IMR-90 (cell line): ENCODE measurements around the gene TMEM101. TPM values are rescaled to one million over a fixed set of nuclear protein-coding genes. Genes with fewer than 3 reads are reported as not detected.

Experiments
- ATAC-seq: fragments of 200-7000 bp; cut with Tn5 transposase; 2 replicates; pipeline ENCODE4 v1.9.1; 2020; ENCODE audit warnings: low read depth, mild to moderate bottlenecking, moderate library complexity
- BruUV-seq: library from RNA; stranded (reverse); fragments of 400-500 nt; replicated peaks from 2 replicates; lab custom pipeline; 2021; lab: Mats Ljungman, UMichigan
- CTCF ChIA-PET: fragments of 300-600 bp; formaldehyde crosslinking; extraction: SDS; loops from one replicate; lab custom pipeline; 2021; ENCODE audit warnings: antibody characterized with exemption; lab: Yijun Ruan, JAX
- POLR2A ChIA-PET: fragments of 300-600 bp; sonication (Branson Sonifier 250); formaldehyde crosslinking; loops from one replicate; lab custom pipeline; 2022; ENCODE audit warnings: antibody characterized with exemption; ENCODE audit not compliant: unreplicated experiment; lab: Charles Lee
- DNase-seq: peaks from one replicate; pipeline ENCODE4 v3.0.0; 2013
- H2AFZ ChIP-seq: replicated peaks from 2 replicates; pipeline ENCODE3; 2013; ENCODE audit warnings: low read length, mild to moderate bottlenecking; ENCODE audit not compliant: poor library complexity
- H2AK5ac ChIP-seq: 2 replicates; pipeline ENCODE4 v1.6.1; 2013; ENCODE audit warnings: low read depth, low read length, inconsistent platforms
- H2AK9ac ChIP-seq: replicated peaks from 2 replicates; pipeline ENCODE3; 2013; ENCODE audit warnings: mild to moderate bottlenecking, low read depth, low read length, moderate library complexity; ENCODE audit not compliant: poor library complexity
- H2BK120ac ChIP-seq: 2 replicates; pipeline ENCODE4 v1.6.1; 2013; ENCODE audit warnings: low read depth, low read length, inconsistent platforms
- H2BK15ac ChIP-seq: 3 replicates; pipeline ENCODE4 v1.6.1; 2013; ENCODE audit warnings: low read depth, low read length, inconsistent platforms
- H2BK20ac ChIP-seq: 2 replicates; pipeline ENCODE4 v1.6.1; 2013; ENCODE audit warnings: low read depth, mild to moderate bottlenecking, inconsistent platforms, low read length, moderate library complexity
- H2BK5ac ChIP-seq: 2 replicates; pipeline ENCODE4 v1.6.1; 2013; ENCODE audit warnings: mild to moderate bottlenecking, low read depth, low read length, inconsistent platforms; ENCODE audit not compliant: poor library complexity, severe bottlenecking
- H3K14ac ChIP-seq: replicated peaks from 2 replicates; pipeline ENCODE4 v1.6.1; 2013; ENCODE audit warnings: low read depth, low read length, inconsistent platforms
- H3K18ac ChIP-seq: 2 replicates; pipeline ENCODE4 v1.6.1; 2013; ENCODE audit warnings: low read depth, low read length, control low read depth
- H3K23ac ChIP-seq: 2 replicates; pipeline ENCODE4 v1.6.1; 2013; ENCODE audit warnings: low read depth, low read length, inconsistent platforms
- H3K27ac ChIP-seq: 2 replicates; pipeline ENCODE4 v1.5.1; 2013; ENCODE audit warnings: mild to moderate bottlenecking, control low read depth, low read length; ENCODE audit not compliant: insufficient read depth
- H3K27me3 ChIP-seq: 2 replicates; pipeline ENCODE4 v1.6.1; 2013; ENCODE audit warnings: low read length; ENCODE audit not compliant: control insufficient read depth, insufficient read depth
- H3K36me3 ChIP-seq: 2 replicates; pipeline ENCODE4 v1.6.1; 2013; ENCODE audit warnings: low read length, mixed read lengths; ENCODE audit not compliant: control insufficient read depth, insufficient read depth
- H3K4ac ChIP-seq: 2 replicates; pipeline ENCODE4 v1.6.1; 2013; ENCODE audit warnings: low read depth, low read length, inconsistent platforms
- H3K4me1 ChIP-seq: 2 replicates; pipeline ENCODE4 v1.6.1; 2013; ENCODE audit warnings: low read length, mixed read lengths; ENCODE audit not compliant: control insufficient read depth, insufficient read depth
- H3K4me2 ChIP-seq: 2 replicates; pipeline ENCODE4 v1.6.1; 2013; ENCODE audit warnings: low read depth, mild to moderate bottlenecking, control low read depth, low read length, moderate library complexity
- H3K4me3 ChIP-seq: 2 replicates; pipeline ENCODE4 v1.5.1; 2013; ENCODE audit warnings: low read depth, mild to moderate bottlenecking, control low read depth, low read length, moderate library complexity; ENCODE audit not compliant: insufficient read depth
- H3K56ac ChIP-seq: 2 replicates; pipeline ENCODE4 v1.6.1; 2013; ENCODE audit warnings: low read length, inconsistent platforms; ENCODE audit not compliant: insufficient read depth; ENCODE audit errors: extremely low read depth
- H3K79me1 ChIP-seq, 2 experiments: 2 replicates each; pipeline ENCODE4 v1.6.1; 2013; ENCODE audit warnings: low read length in 2 of 2, inconsistent platforms in 1 of 2, low read depth in 1 of 2
- H3K9ac ChIP-seq: 2 replicates; pipeline ENCODE4 v1.6.1; 2013; ENCODE audit warnings: low read depth, low read length, control low read depth
- H3K9me1 ChIP-seq: 2 replicates; pipeline ENCODE4 v1.6.1; 2013; ENCODE audit warnings: low read length, inconsistent platforms; ENCODE audit not compliant: insufficient read depth
- H3K9me3 ChIP-seq: 2 replicates; pipeline ENCODE4 v1.6.1; 2013; ENCODE audit warnings: low read length; ENCODE audit not compliant: control insufficient read depth, insufficient read depth
- H4K20me1 ChIP-seq: 2 replicates; pipeline ENCODE4 v1.6.1; 2013; ENCODE audit warnings: low read length, inconsistent platforms; ENCODE audit not compliant: insufficient read depth
- H4K5ac ChIP-seq: 2 replicates; pipeline ENCODE4 v1.6.1; 2013; ENCODE audit warnings: mild to moderate bottlenecking, low read depth, low read length, control low read depth
- H4K8ac ChIP-seq, 2 experiments: 2 replicates each; pipeline ENCODE4 v1.6.1; 2013; ENCODE audit warnings: low read depth in 2 of 2, low read length in 2 of 2, control low read depth in 1 of 2, inconsistent platforms in 1 of 2
- H4K91ac ChIP-seq: 2 replicates; pipeline ENCODE4 v1.6.1; 2013; ENCODE audit warnings: low read depth, low read length, inconsistent platforms; ENCODE audit not compliant: insufficient read depth
- CEBPB ChIP-seq: IDR thresholded peaks from 2 replicates; pipeline ENCODE4 v1.6.1; 2012; ENCODE audit warnings: low read depth, low read length, improper control_type of control experiment
- CHD1 ChIP-seq: IDR thresholded peaks from 2 replicates; pipeline ENCODE4 v1.6.1; 2012; ENCODE audit warnings: low read depth, low read length, improper control_type of control experiment
- MXI1 ChIP-seq: IDR thresholded peaks from 2 replicates; pipeline ENCODE4 v1.6.1; 2012; ENCODE audit warnings: low read depth, mild to moderate bottlenecking, low read length, moderate library complexity, borderline replicate concordance
- RCOR1 ChIP-seq: IDR thresholded peaks from 2 replicates; pipeline ENCODE4 v1.6.1; 2012; ENCODE audit warnings: mild to moderate bottlenecking, low read length, improper control_type of control experiment; ENCODE audit not compliant: insufficient replicate concordance
- WGBS, 2 experiments: methylation state at CpG; one replicate each; pipeline versions ENCODE4 v1.1.5 to v1.1.7; 2013; ENCODE audit warnings: missing lambda C conversion rate in 2 of 2; ENCODE audit not compliant: insufficient read length in 1 of 2; ENCODE audit errors: extremely low coverage in 2 of 2; 5-methylcytosine and 5-hydroxymethylcytosine counted together
- dilution Hi-C: fragments of 300-500 bp; cut with HindIII; formaldehyde crosslinking; loops from one replicate; pipeline ENCODE4 v1.14.3; 2018; ENCODE audit warnings: low sequenced_read_pairs; ENCODE audit not compliant: unreplicated experiment
- in situ Hi-C: fragments of 300-500 bp; cut with MboI; formaldehyde crosslinking; loops from 3 replicates; pipeline ENCODE4 v1.14.3; 2019; ENCODE audit warnings: low sequenced_read_pairs, inconsistent platforms, mixed read lengths
- intact Hi-C: fragments of 100-400 bp; cut with micrococcal nuclease; formaldehyde crosslinking; loops from 2 replicates; pipeline ENCODE4 v1.10.0; 2022
- polyA plus RNA-seq, 3 experiments: library from polyadenylated mRNA; depleted of rRNA; stranded (reverse); fragments of >200 nt; gene quantifications; 2 replicates each; pipeline ENCODE4 v1.2.3, GENCODE V29; 2012; ENCODE audit warnings: low replicate concordance in 1 of 3
- total RNA-seq: library from RNA; depleted of rRNA; stranded (reverse); fragments of >200 nt; gene quantifications from 2 replicates; pipeline ENCODE4 v1.2.3, GENCODE V29; 2012
- TF ChIP-seq, protein P1 (sequence below): fragments of 150-350 bp; IDR thresholded peaks from 2 replicates; pipeline ENCODE4 v1.6.1; 2017; ENCODE audit warnings: mild to moderate bottlenecking, antibody characterized with exemption, low read length, low read depth

The TMEM101 gene
- total and polyA plus RNA-seq, 2 of the 4 experiments (the other 2 are of a cell fraction): 30.7 to 36.6 TPM

DNA sequence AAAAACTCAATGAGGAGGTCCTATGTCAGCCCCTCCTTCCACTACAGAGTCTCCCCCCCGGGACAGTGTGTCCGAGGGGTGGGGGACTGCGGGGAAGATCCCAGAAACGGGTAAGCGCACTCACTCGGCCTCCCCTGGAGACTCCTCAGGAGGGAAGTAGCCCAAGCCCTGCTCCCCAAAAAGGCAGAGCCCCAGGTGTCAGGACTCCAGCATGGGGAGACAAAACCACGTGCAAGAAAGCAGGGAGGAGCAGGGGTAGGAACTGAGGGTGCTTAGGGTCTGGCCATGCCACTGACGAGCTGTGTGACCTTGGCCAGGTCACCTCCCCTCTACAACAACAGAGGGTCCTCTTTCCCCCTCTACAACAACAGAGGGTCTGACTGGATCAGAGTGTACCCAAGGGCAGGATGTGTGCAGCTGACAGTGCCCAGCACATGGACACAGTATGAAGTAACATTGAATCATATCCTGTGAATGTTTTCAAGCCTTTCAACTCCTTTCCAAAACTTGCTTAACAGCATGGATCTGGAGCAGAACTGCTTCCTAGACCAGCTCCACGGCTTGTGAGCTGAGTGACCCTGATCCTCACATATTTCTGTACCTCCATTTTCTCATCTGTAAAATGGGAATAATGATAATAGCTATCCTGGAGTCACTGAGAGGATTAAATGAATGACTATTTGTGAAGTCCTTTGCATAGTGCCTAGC lies 12.5 kb downstream of the TMEM101 start:
- H2BK15ac ChIP-seq: 0 out of 3 replicates have a peak overlapping the region, but pooled peaks have one; percentile 63
- TF ChIP-seq MXI1: peak; percentile 84; the same call in 1 of the 2 replicates
- peak; percentile 89 for TF ChIP-seq CEBPB
- TF ChIP-seq, protein P1, sequence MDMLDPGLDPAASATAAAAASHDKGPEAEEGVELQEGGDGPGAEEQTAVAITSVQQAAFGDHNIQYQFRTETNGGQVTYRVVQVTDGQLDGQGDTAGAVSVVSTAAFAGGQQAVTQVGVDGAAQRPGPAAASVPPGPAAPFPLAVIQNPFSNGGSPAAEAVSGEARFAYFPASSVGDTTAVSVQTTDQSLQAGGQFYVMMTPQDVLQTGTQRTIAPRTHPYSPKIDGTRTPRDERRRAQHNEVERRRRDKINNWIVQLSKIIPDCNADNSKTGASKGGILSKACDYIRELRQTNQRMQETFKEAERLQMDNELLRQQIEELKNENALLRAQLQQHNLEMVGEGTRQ: peak; percentile 49; the same call in 1 of the 2 replicates
- no peak for TF ChIP-seq CHD1
- TF ChIP-seq RCOR1: peak; percentile 93
- no peak for ATAC-seq
- H3K18ac ChIP-seq: peak overlapping the region; percentile 45; the same call in 1 of the 2 replicates
- peaks cover 3% of the 10 kb centered on the region; the same call in 1 of the 2 replicates for H3K27me3 ChIP-seq
- H3K4me1 ChIP-seq: peaks cover 8% of the 10 kb centered on the region
- H4K91ac ChIP-seq: peak overlapping the region; percentile 88
- H2AFZ ChIP-seq: peak overlapping the region; percentile 87
- H2BK20ac ChIP-seq: peak overlapping the region; percentile 86
- peak overlapping the region; percentile 81 for H2AK5ac ChIP-seq
- POLR2A ChIA-PET: interaction anchor here (0.9 kb wide), 1 partner anchor 49 kb away, joined by 8 read pairs; no protein-coding TSS in a partner anchor
- dilution Hi-C loops (no loop called here), intact Hi-C loops (no loop called here), in situ Hi-C loops (loop anchor here (5.0 kb wide), 1 partner anchor 60 kb away; the partner anchor contains the start of gene PPY)
- H3K9ac ChIP-seq: no peak overlapping the region; the same call in 1 of the 2 replicates
- H3K9me3 ChIP-seq: no peaks in the 10 kb centered on the region
- peak overlapping the region; percentile 49; the same call in 1 of the 2 replicates for H3K23ac ChIP-seq
- no peak overlapping the region; the same call in 1 of the 2 replicates for H3K27ac ChIP-seq
- peak overlapping the region; percentile 45; the same call in 1 of the 2 replicates for H4K5ac ChIP-seq
- no peaks in the 10 kb centered on the region for H3K36me3 ChIP-seq
- H2AK9ac ChIP-seq: peak overlapping the region; percentile 18
- H4K20me1 ChIP-seq: no peaks in the 10 kb centered on the region
- CTCF ChIA-PET: interaction anchor here (0.6 kb wide), 1 partner anchor 549 kb away, joined by 3 read pairs; no protein-coding TSS in a partner anchor
- BruUV-seq: no TSS peak
- no peak overlapping the region for H3K4me2 ChIP-seq
- H3K9me1 ChIP-seq: peaks cover 6% of the 10 kb centered on the region
- peak; percentile 87 for DNase-seq
- peaks cover 0 to 3% of the 10 kb centered on the region in 2 experiments; a peak in 1 of 4 replicates for H3K79me1 ChIP-seq
- H3K56ac ChIP-seq: no peak overlapping the region; the same call in 1 of the 2 replicates
- peak overlapping the region; percentile 90 for H3K4ac ChIP-seq
- H3K14ac ChIP-seq: peak overlapping the region; percentile 58
- WGBS, 2 experiments: 83% methylated on average over 2 of the region's 9 CpGs; no CpG with 5 or more reads in 1 of the 2 experiments
- peak overlapping the region; percentile 85 for H2BK120ac ChIP-seq
- H2BK5ac ChIP-seq: peak overlapping the region; percentile 46
- H4K8ac ChIP-seq: peak overlapping the region; percentile 21 to 86; a peak in 3 of 4 replicates
- H3K4me3 ChIP-seq: no peak overlapping the region
